CD14-positive monocyte (primary cell): ENCODE results near the gene UAP1. TPM values are rescaled to one million over a fixed set of nuclear protein-coding genes. Genes with fewer than 3 reads are reported as not detected.

Experiments used
- DNase-seq, 3 donors: peaks; one replicate each; pipeline ENCODE4 v3.0.0-alpha.2; 2011 to 2022
- H2AFZ ChIP-seq: 2 replicates; pipeline ENCODE4 v1.6.0; 2012; ENCODE audit warnings: mild to moderate bottlenecking, low read depth, low read length, inconsistent platforms; ENCODE audit not compliant: insufficient read depth, poor library complexity, severe bottlenecking
- H3K27ac ChIP-seq, 2 donors: 1 replicate in 1 of 2; 2 replicates in 1 of 2; pipeline ENCODE4 v1.5.1; 2012 to 2013; ENCODE audit warnings: low read length in 2 of 2, control low read depth in 1 of 2, inconsistent platforms in 1 of 2, low read depth in 1 of 2, mild to moderate bottlenecking in 1 of 2
- H3K27me3 ChIP-seq, 2 donors: one replicate each; pipeline versions ENCODE4 v1.6.0 to v1.6.1; 2011 to 2013; ENCODE audit warnings: low read length in 2 of 2; ENCODE audit not compliant: control insufficient read depth in 2 of 2, insufficient read depth in 2 of 2
- H3K36me3 ChIP-seq, 2 donors: replicated peaks in 1 of 2; 1 replicate in 1 of 2; 2 replicates in 1 of 2; pipeline versions ENCODE4 v1.5.1 to v1.6.1; 2012 to 2013; ENCODE audit warnings: low read length in 2 of 2, control low read depth in 1 of 2, inconsistent platforms in 1 of 2, mild to moderate bottlenecking in 1 of 2; ENCODE audit not compliant: insufficient read depth in 2 of 2, control insufficient read depth in 1 of 2
- H3K4me1 ChIP-seq, 2 donors: 1 replicate in 1 of 2; 2 replicates in 1 of 2; pipeline versions ENCODE4 v1.5.1 to v1.6.1; 2012 to 2013; ENCODE audit warnings: low read length in 2 of 2, control low read depth in 1 of 2, inconsistent platforms in 1 of 2, mild to moderate bottlenecking in 1 of 2, moderate library complexity in 1 of 2; ENCODE audit not compliant: insufficient read depth in 2 of 2, control insufficient read depth in 1 of 2
- H3K4me2 ChIP-seq: replicated peaks from 2 replicates; pipeline ENCODE3; 2012; ENCODE audit warnings: low read length, moderate library complexity, mild to moderate bottlenecking; ENCODE audit not compliant: poor library complexity, severe bottlenecking; ENCODE audit errors: extremely low read depth
- H3K4me3 ChIP-seq, 3 experiments: fragments of 200-600 bp in 1 of 3; sonication (generic) in 1 of 3; replicated peaks in 1 of 3; 1 replicate in 2 of 3; 2 replicates in 1 of 3; pipeline ENCODE4 v1.5.1; 2011 to 2013; ENCODE audit warnings: low read length in 3 of 3, mild to moderate bottlenecking in 3 of 3, control low read depth in 2 of 3, low read depth in 2 of 3, inconsistent platforms in 1 of 3, moderate library complexity in 1 of 3
- H3K79me2 ChIP-seq: 2 replicates; pipeline ENCODE4 v1.6.0; 2012; ENCODE audit warnings: mild to moderate bottlenecking, control low read depth, inconsistent platforms, low read length, moderate library complexity; ENCODE audit not compliant: insufficient read depth
- H3K9ac ChIP-seq: 2 replicates; pipeline ENCODE4 v1.6.0; 2017; ENCODE audit warnings: low read length, mild to moderate bottlenecking; ENCODE audit not compliant: insufficient read depth, poor library complexity, severe bottlenecking
- H3K9me3 ChIP-seq, 2 donors: replicated peaks in 1 of 2; 1 replicate in 1 of 2; 2 replicates in 1 of 2; pipeline versions ENCODE4 v1.5.1 to v1.6.1; 2012 to 2013; ENCODE audit warnings: low read length in 2 of 2, control low read depth in 1 of 2; ENCODE audit not compliant: control insufficient read depth in 1 of 2, insufficient read depth in 1 of 2
- H4K20me1 ChIP-seq: 2 replicates; pipeline ENCODE4 v1.6.0; 2012; ENCODE audit warnings: mild to moderate bottlenecking, low read length, control low read depth, moderate library complexity; ENCODE audit not compliant: insufficient read depth
- H3K27ac Mint-ChIP-seq, 7 donors: one replicate each; pipeline ENCODE4 v1.8.0; 2020; ENCODE audit warnings: mild to moderate bottlenecking in 7 of 7, mixed read lengths in 7 of 7, moderate library complexity in 6 of 7, inconsistent platforms in 2 of 7
- H3K27me3 Mint-ChIP-seq, 3 donors: one replicate each; pipeline ENCODE4 v1.8.0; 2021 to 2022; ENCODE audit warnings: low read depth in 3 of 3, mild to moderate bottlenecking in 3 of 3, mixed read lengths in 3 of 3, moderate library complexity in 3 of 3, inconsistent platforms in 1 of 3
- H3K36me3 Mint-ChIP-seq, 2 donors: one replicate each; pipeline ENCODE4 v1.8.0; 2020; ENCODE audit warnings: mixed read lengths in 2 of 2, inconsistent platforms in 1 of 2, mild to moderate bottlenecking in 1 of 2
- H3K4me1 Mint-ChIP-seq: one replicate; pipeline ENCODE4 v1.8.0; 2020; ENCODE audit warnings: mild to moderate bottlenecking, mixed read lengths
- H3K4me3 Mint-ChIP-seq, 2 donors: one replicate each; pipeline ENCODE4 v1.8.0; 2020; ENCODE audit warnings: mild to moderate bottlenecking in 2 of 2, mixed read lengths in 2 of 2, moderate library complexity in 1 of 2
- H3K9me3 Mint-ChIP-seq, 7 donors: one replicate each; pipeline ENCODE4 v1.8.0; 2020 to 2022; ENCODE audit warnings: mixed read lengths in 7 of 7, mild to moderate bottlenecking in 6 of 7, moderate library complexity in 6 of 7, inconsistent platforms in 2 of 7
- CTCF ChIP-seq: fragments of 200-600 bp; IDR thresholded peaks from one replicate; pipeline ENCODE4 v1.8.0; 2022; ENCODE audit warnings: antibody characterized with exemption, mild to moderate bottlenecking
- WGBS: methylation state at CpG from one replicate; pipeline ENCODE4 v1.1.5; 2013; ENCODE audit warnings: missing lambda C conversion rate; ENCODE audit not compliant: insufficient coverage; 5-methylcytosine and 5-hydroxymethylcytosine counted together
- intact Hi-C, 2 donors: fragments of 100-400 bp; cut with micrococcal nuclease; formaldehyde crosslinking; loops; one replicate each; pipeline versions ENCODE4 v1.15.0 to v1.15.1; 2023
- polyA plus RNA-seq, 3 donors: library from polyadenylated mRNA; depleted of rRNA in 1 of 3; unstranded in 2 of 3; stranded (reverse) in 1 of 3; fragments of 300-500 nt in 2 of 3; fragments of >200 nt in 1 of 3; fragmentation: Illumina TruSeq in 2 of 3; gene quantifications; 1 replicate in 2 of 3; 2 replicates in 1 of 3; pipeline ENCODE4 v1.2.3, GENCODE V29; 2012 to 2021

UAP1 gene
- polyA plus RNA-seq, 3 donors = 2.8 to 7.2 (median 5.9) TPM

- Mint-ChIP-seq H3K36me3 (no peaks in the 10 kb centered on the region), H3K27ac (no peak overlapping the region), H3K27me3 (peaks cover 0 to 6% (median 3%) of the 10 kb centered on the region in 3 donors), H3K4me3 (no peak overlapping the region), H3K9me3 (peaks cover 8 to 18% (median 12%) of the 10 kb centered on the region in 7 donors), H3K4me1 (no peaks in the 10 kb centered on the region)
- Histone ChIP-seq H3K79me2 (no peaks in the 10 kb centered on the region), H4K20me1 (no peaks in the 10 kb centered on the region), H3K27ac (no peak overlapping the region), H3K27me3 (no peaks in the 10 kb centered on the region), H3K4me2 (no peak overlapping the region), H3K4me3 (no peak overlapping the region), H3K9me3 (peaks cover 0 to 16% of the 10 kb centered on the region in 2 donors), H3K36me3 (no peaks in the 10 kb centered on the region), H2AFZ (no peak overlapping the region), H3K9ac (no peak overlapping the region), H3K4me1 (no peaks in the 10 kb centered on the region)
- intact Hi-C loops = no loop called here
- no peak for TF ChIP-seq CTCF
- no peak for DNase-seq
Measured at GRCh38 chr1:162621256-162621655, 59.7 kb downstream of the UAP1 start.

GRCh38 chr1:162625679-162626078, 64.2 kb downstream of the UAP1 start:
- no peaks in the 10 kb centered on the region for H3K27me3 ChIP-seq
- Mint-ChIP-seq H3K4me1 (no peaks in the 10 kb centered on the region), H3K4me3 (no peak overlapping the region), H3K27ac (no peak overlapping the region), H3K27me3 (peaks cover 0 to 6% (median 5%) of the 10 kb centered on the region in 3 donors), H3K36me3 (no peaks in the 10 kb centered on the region), H3K9me3 (no peaks in the 10 kb centered on the region)
- no peaks in the 10 kb centered on the region for H3K79me2 ChIP-seq
- no peaks in the 10 kb centered on the region for H3K36me3 ChIP-seq
- H3K9me3 ChIP-seq = no peaks in the 10 kb centered on the region
- no peak overlapping the region for H3K27ac ChIP-seq
- no peaks in the 10 kb centered on the region for H4K20me1 ChIP-seq
- no peak for DNase-seq
- intact Hi-C loops = no loop called here
- WGBS = no CpG with 5 or more reads among the region's 2 CpGs
- H3K4me1 ChIP-seq = no peaks in the 10 kb centered on the region
- no peak overlapping the region for H2AFZ ChIP-seq
- no peak overlapping the region for H3K4me2 ChIP-seq
- TF ChIP-seq CTCF = no peak
- H3K4me3 ChIP-seq = no peak overlapping the region
- no peak overlapping the region for H3K9ac ChIP-seq
